Neutrophil (primary cell): ENCODE results near the gene BANK1.

ENCODE experiments used
- H3K27ac ChIP-seq: fragments of 200-600 bp; sonication (generic); 2 replicates; pipeline ENCODE4 v1.5.1; 2016; ENCODE audit warnings: mild to moderate bottlenecking, moderate library complexity
- H3K27me3 ChIP-seq: fragments of 200-600 bp; sonication (generic); 2 replicates; pipeline ENCODE4 v1.6.0; 2016; ENCODE audit warnings: mild to moderate bottlenecking
- H3K36me3 ChIP-seq: fragments of 200-600 bp; sonication (generic); 2 replicates; pipeline ENCODE4 v1.5.1; 2017
- H3K4me1 ChIP-seq, 2 experiments: fragments of 200-600 bp in 1 of 2; sonication (generic) in 1 of 2; 1 replicate in 1 of 2; 2 replicates in 1 of 2; pipeline versions ENCODE4 v1.5.1 to v1.6.1; 2013 to 2016; ENCODE audit warnings: low read depth in 1 of 2, low read length in 1 of 2, mild to moderate bottlenecking in 1 of 2, moderate library complexity in 1 of 2; ENCODE audit not compliant: control insufficient read depth in 1 of 2, insufficient read depth in 1 of 2
- H3K4me3 ChIP-seq, 2 experiments: fragments of 200-600 bp in 1 of 2; sonication (generic) in 1 of 2; 1 replicate in 1 of 2; 2 replicates in 1 of 2; pipeline ENCODE4 v1.5.1; 2013 to 2016; ENCODE audit warnings: low read depth in 1 of 2, low read length in 1 of 2, mild to moderate bottlenecking in 1 of 2, moderate library complexity in 1 of 2
- H3K9me3 ChIP-seq: fragments of 200-600 bp; sonication (generic); 2 replicates; pipeline ENCODE4 v1.5.1; 2016
- TF ChIP-seq, protein P1 (sequence below): fragments of 200-600 bp; sonication (generic); IDR thresholded peaks from 2 replicates; pipeline ENCODE4 v1.5.1; 2016; ENCODE audit warnings: antibody characterized with exemption

The BANK1 gene

GRCh38 chr4:101793397-101793796 lies 2.9 kb downstream of the BANK1 start:
- H3K27ac ChIP-seq: no peak overlapping the region
- peaks cover 7% of the 10 kb centered on the region for H3K27me3 ChIP-seq
- no peaks in the 10 kb centered on the region for H3K36me3 ChIP-seq
- H3K9me3 ChIP-seq: no peaks in the 10 kb centered on the region
- H3K4me3 ChIP-seq: no peak overlapping the region
- H3K4me1 ChIP-seq: peaks cover 5 to 12% of the 10 kb centered on the region in 2 experiments
- TF ChIP-seq, protein P1, sequence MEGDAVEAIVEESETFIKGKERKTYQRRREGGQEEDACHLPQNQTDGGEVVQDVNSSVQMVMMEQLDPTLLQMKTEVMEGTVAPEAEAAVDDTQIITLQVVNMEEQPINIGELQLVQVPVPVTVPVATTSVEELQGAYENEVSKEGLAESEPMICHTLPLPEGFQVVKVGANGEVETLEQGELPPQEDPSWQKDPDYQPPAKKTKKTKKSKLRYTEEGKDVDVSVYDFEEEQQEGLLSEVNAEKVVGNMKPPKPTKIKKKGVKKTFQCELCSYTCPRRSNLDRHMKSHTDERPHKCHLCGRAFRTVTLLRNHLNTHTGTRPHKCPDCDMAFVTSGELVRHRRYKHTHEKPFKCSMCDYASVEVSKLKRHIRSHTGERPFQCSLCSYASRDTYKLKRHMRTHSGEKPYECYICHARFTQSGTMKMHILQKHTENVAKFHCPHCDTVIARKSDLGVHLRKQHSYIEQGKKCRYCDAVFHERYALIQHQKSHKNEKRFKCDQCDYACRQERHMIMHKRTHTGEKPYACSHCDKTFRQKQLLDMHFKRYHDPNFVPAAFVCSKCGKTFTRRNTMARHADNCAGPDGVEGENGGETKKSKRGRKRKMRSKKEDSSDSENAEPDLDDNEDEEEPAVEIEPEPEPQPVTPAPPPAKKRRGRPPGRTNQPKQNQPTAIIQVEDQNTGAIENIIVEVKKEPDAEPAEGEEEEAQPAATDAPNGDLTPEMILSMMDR: no peak

DNA sequence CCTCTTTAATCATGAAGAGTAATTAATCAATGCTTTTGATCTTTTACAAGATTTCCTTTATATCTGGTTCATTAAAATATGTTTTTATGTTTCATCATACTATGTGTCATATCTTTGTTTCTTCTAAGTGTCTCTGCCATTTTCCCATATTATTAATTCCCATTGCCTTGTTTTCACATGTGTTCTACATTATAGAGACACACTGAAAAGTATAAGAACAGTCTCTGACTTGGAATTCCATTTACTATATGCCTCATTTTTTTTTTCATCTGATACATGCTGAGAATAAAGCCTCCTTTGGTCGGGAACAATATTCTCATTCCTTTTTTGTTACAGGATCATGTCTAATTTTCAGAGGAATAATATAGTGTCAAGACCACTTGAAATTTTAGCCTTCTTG lies 4.3 kb downstream of the BANK1 start:
- peaks cover 7% of the 10 kb centered on the region for H3K27me3 ChIP-seq
- no peaks in the 10 kb centered on the region for H3K9me3 ChIP-seq
- no peak overlapping the region for H3K4me3 ChIP-seq
- TF ChIP-seq, protein P1: no peak
- H3K4me1 ChIP-seq: peaks cover 5 to 12% of the 10 kb centered on the region in 2 experiments
- no peak overlapping the region for H3K27ac ChIP-seq
- no peaks in the 10 kb centered on the region for H3K36me3 ChIP-seq

- H3K9me3 ChIP-seq: no peaks in the 10 kb centered on the region
- TF ChIP-seq, protein P1: no peak
- peaks cover 7% of the 10 kb centered on the region for H3K27me3 ChIP-seq
- no peak overlapping the region for H3K27ac ChIP-seq
- no peaks in the 10 kb centered on the region for H3K36me3 ChIP-seq
- no peak overlapping the region for H3K4me3 ChIP-seq
- peaks cover 5 to 8% of the 10 kb centered on the region in 2 experiments for H3K4me1 ChIP-seq
Measured at GRCh38 chr4:101795704-101796103, 5.2 kb downstream of the BANK1 start.

DNA sequence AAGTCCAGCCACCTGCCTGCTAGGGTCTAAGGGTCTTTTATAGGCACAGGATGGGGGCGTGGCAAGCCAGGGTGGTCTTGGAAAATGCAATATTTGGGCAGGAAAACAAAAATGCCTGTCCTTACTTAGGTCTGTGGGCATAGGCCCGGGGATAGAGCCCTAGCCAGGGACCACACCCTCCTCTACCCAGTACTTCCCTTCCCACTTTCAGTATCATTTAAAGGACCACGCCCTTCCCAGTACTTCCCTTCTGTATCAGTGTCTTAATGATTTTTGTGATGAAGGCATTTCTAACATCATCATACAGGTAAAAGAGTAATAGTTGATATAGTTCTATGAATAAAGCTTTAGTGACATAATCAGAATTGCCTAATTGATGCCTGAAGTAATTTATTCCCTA lies 11.4 kb downstream of the BANK1 start:
- no peaks in the 10 kb centered on the region for H3K27me3 ChIP-seq
- H3K4me1 ChIP-seq: no peaks in the 10 kb centered on the region
- no peak overlapping the region for H3K27ac ChIP-seq
- TF ChIP-seq, protein P1: no peak
- no peaks in the 10 kb centered on the region for H3K36me3 ChIP-seq
- H3K4me3 ChIP-seq: no peak overlapping the region
- H3K9me3 ChIP-seq: no peaks in the 10 kb centered on the region

GRCh38 chr4:101806914-101807313 lies 16.4 kb downstream of the BANK1 start:
- H3K27ac ChIP-seq: no peak overlapping the region
- no peaks in the 10 kb centered on the region for H3K27me3 ChIP-seq
- TF ChIP-seq, protein P1: no peak
- no peaks in the 10 kb centered on the region for H3K36me3 ChIP-seq
- H3K9me3 ChIP-seq: no peaks in the 10 kb centered on the region
- no peak overlapping the region for H3K4me3 ChIP-seq
- no peaks in the 10 kb centered on the region for H3K4me1 ChIP-seq

DNA sequence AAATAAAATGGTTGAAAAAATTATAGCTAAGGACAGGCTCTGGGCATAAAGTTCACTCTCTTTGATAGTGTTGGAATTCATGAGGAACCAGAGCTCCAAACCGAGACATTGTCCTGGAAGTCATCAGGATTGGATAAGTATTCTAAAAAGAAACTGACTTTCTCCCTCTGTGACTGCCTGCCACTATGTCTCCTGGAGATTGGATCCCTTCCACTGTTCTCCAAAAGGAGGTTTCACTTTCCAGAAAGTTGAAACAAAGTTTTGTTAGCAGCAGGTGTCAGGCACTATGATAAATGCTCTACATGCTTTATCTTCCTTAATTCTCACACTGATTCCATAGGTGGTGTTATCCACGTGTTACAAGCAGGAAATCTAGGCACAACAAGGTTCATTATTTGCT lies 16.8 kb downstream of the BANK1 start:
- Histone ChIP-seq H3K36me3 (no peaks in the 10 kb centered on the region), H3K4me3 (no peak overlapping the region), H3K27ac (no peak overlapping the region), H3K9me3 (no peaks in the 10 kb centered on the region), H3K27me3 (no peaks in the 10 kb centered on the region), H3K4me1 (no peaks in the 10 kb centered on the region)
- TF ChIP-seq, protein P1: no peak
